PC-3 (cell line): ENCODE data around the gene TPRKB.
"Not testable (repeated sequence)": the region's sequence is repeated elsewhere in the genome, so short reads cannot be mapped to it uniquely, and the experiment has no call there.

Experiments used
- EZH2 ChIP-seq: fragments of 300-600 bp; sonication (generic); IDR thresholded peaks from one replicate; pipeline ENCODE4 v1.6.1; 2017; ENCODE audit warnings: antibody characterized with exemption, mild to moderate bottlenecking, low read length; ENCODE audit not compliant: unreplicated experiment
- EZH2phosphoT487 ChIP-seq: fragments of 300-600 bp; sonication (generic); IDR thresholded peaks from 2 replicates; pipeline ENCODE4 v1.6.1; 2018; ENCODE audit warnings: mild to moderate bottlenecking, antibody characterized with exemption, low read length, borderline replicate concordance
- TF ChIP-seq, protein P1 (sequence below): fragments of 300-600 bp; sonication (generic); conservative IDR thresholded peaks from 2 replicates; pipeline ENCODE4 v1.5.1; 2017; ENCODE audit warnings: antibody characterized with exemption, low read depth, mild to moderate bottlenecking, low read length

DNA sequence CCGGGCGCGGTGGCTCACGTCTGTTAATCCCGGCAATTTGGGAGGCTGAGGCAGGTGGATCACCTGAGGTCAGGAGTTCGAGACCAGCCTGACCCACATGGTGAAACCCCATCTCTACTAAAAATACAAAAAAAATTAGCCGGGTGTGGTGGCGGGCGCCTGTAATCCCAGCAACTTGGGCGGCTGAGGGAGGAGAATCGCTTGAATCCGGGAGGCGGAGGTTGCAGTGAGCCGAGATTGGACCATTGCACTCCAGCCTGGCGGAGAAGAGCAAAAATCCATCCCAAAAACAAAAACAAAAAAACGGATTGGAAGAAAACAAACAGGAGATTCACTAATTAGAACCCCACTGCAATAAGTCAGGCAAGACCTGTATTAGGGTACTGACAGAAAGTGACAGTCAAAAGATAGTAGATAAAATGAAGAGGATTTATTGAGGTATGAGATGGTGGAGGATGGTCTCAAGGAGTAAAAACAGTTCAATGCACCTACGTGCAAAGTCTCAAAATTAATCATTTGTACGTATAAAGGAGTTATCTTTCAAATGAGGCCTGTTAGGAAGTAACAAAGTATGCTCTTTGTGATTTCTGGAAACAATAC, 41.8 kb upstream of the TPRKB start:
- TF ChIP-seq, protein P1, sequence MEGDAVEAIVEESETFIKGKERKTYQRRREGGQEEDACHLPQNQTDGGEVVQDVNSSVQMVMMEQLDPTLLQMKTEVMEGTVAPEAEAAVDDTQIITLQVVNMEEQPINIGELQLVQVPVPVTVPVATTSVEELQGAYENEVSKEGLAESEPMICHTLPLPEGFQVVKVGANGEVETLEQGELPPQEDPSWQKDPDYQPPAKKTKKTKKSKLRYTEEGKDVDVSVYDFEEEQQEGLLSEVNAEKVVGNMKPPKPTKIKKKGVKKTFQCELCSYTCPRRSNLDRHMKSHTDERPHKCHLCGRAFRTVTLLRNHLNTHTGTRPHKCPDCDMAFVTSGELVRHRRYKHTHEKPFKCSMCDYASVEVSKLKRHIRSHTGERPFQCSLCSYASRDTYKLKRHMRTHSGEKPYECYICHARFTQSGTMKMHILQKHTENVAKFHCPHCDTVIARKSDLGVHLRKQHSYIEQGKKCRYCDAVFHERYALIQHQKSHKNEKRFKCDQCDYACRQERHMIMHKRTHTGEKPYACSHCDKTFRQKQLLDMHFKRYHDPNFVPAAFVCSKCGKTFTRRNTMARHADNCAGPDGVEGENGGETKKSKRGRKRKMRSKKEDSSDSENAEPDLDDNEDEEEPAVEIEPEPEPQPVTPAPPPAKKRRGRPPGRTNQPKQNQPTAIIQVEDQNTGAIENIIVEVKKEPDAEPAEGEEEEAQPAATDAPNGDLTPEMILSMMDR, result not testable (repeated sequence)
- not testable (repeated sequence) for TF ChIP-seq EZH2phosphoT487, EZH2
